ENCODE measurements around the gene SMYD4. TPM values are rescaled to one million over a fixed set of nuclear protein-coding genes. Genes with fewer than 3 reads are reported as not detected.

The SMYD4 gene
- total and polyA plus RNA-seq, 9 of the 15 experiments (the other 6 are each of a cell fraction or from before 2014, with no cell fraction given) = 1.3 to 10.2 (median 6.7) TPM

DNA sequence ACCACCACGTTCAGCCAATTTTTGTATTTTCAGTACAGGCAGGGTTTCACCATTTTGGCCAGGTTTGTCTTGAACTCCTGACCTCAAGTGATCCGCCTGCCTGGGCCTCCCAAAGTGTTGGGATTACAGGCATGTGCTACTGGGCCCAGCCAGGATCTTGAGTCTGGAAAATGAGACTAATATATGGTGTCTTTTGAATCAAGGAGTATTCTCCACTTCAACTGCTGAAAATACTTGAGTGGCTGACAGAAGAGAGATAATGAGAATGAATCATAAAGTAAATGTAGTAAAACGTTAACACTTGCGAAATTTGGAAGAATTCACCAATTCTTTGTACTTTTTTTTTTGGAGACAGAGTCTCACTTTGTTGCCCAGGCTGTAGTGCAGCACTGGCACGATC, 16.6 kb downstream of the SMYD4 start:
- Histone ChIP-seq H2AFZ (ENCODE audit: low read depth, low read length) (no peak overlapping the region), H3K4me2 (ENCODE audit: insufficient read depth, low read length) (no peak overlapping the region), H4K20me1 (replicated peaks; ENCODE audit: control insufficient read depth, insufficient read depth, low read length) (no peaks in the 10 kb centered on the region), H3K79me2 (ENCODE audit: control insufficient read depth, insufficient read depth, low read length) (no peaks in the 10 kb centered on the region), H3K27ac (ENCODE audit: extremely low read depth, low read depth, low read length) (no peak overlapping the region), H3K9me3 (replicated peaks; ENCODE audit: control insufficient read depth, insufficient read depth, low read depth, low read length) (no peaks in the 10 kb centered on the region), H3K9ac (ENCODE audit: insufficient read depth in 1 of 2, low read depth in 2 of 2, low read length in 2 of 2) (no peak overlapping the region), H3K4me1 (replicated peaks in 1 of 2; ENCODE audit: control insufficient read depth in 2 of 2, insufficient read depth in 2 of 2, low read length in 2 of 2) (no peaks in the 10 kb centered on the region), H3K36me3 (ENCODE audit: control insufficient read depth, insufficient read depth, low read length) (peaks cover 9% of the 10 kb centered on the region; the same call in 1 of the 3 replicates), H3K4me3 (no peak overlapping the region), H3K9me1 (ENCODE audit: control insufficient read depth, insufficient read depth, low read length) (no peaks in the 10 kb centered on the region), H3K27me3 (ENCODE audit: control insufficient read depth in 2 of 2, insufficient read depth in 2 of 2, low read length in 2 of 2) (no peaks in the 10 kb centered on the region)
- ATAC-seq (no peak), FAIRE-seq (no peak), DNase-seq (ENCODE audit: extremely low read depth in 1 of 4, low spot score in 3 of 4) (no peak)
- WGBS (ENCODE audit: insufficient coverage, low coverage, missing lambda C conversion rate) = 65% methylated on average over 5 of the region's 5 CpGs
- in situ Hi-C loops (cut with MboI) = no loop called here
- POLR2A ChIA-PET = interaction anchor here (0.8 kb wide), 1 partner anchor 171 kb away, joined by 3 read pairs; no protein-coding TSS in a partner anchor
- intact Hi-C loops (cut with micrococcal nuclease) = no loop called here
- no peak for TF ChIP-seq CCNT2 (IDR thresholded peaks at IDR 0.05; ENCODE audit: borderline replicate concordance, extremely low read depth, insufficient read length, low read depth, low read length)
- TF ChIP-seq KAT8 (IDR thresholded peaks at IDR 0.05; ENCODE audit: low read depth) = no peak
- TF ChIP-seq, protein P1, sequence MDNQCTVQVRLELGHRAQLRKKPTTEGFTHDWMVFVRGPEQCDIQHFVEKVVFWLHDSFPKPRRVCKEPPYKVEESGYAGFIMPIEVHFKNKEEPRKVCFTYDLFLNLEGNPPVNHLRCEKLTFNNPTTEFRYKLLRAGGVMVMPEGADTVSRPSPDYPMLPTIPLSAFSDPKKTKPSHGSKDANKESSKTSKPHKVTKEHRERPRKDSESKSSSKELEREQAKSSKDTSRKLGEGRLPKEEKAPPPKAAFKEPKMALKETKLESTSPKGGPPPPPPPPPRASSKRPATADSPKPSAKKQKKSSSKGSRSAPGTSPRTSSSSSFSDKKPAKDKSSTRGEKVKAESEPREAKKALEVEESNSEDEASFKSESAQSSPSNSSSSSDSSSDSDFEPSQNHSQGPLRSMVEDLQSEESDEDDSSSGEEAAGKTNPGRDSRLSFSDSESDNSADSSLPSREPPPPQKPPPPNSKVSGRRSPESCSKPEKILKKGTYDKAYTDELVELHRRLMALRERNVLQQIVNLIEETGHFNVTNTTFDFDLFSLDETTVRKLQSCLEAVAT (IDR thresholded peaks at IDR 0.05) = no peak
- TF ChIP-seq MYC (IDR thresholded peaks at IDR 0.05; ENCODE audit: low read depth, low read length) = no peak
- TF ChIP-seq MYC (CRISPR knock-in tag; IDR thresholded peaks at IDR 0.05; ENCODE audit: borderline replicate concordance, low read depth) = no peak
- no peak for TF ChIP-seq NR1H2 (CRISPR knock-in tag; IDR thresholded peaks at IDR 0.05)
- TF ChIP-seq PCBP1 (IDR thresholded peaks at IDR 0.05; ENCODE audit: low read depth, low read length, poor library complexity, severe bottlenecking) = no peak
- no peak for TF ChIP-seq SLC30A9 (CRISPR knock-in tag; IDR thresholded peaks at IDR 0.05)
- TF ChIP-seq, protein P2, sequence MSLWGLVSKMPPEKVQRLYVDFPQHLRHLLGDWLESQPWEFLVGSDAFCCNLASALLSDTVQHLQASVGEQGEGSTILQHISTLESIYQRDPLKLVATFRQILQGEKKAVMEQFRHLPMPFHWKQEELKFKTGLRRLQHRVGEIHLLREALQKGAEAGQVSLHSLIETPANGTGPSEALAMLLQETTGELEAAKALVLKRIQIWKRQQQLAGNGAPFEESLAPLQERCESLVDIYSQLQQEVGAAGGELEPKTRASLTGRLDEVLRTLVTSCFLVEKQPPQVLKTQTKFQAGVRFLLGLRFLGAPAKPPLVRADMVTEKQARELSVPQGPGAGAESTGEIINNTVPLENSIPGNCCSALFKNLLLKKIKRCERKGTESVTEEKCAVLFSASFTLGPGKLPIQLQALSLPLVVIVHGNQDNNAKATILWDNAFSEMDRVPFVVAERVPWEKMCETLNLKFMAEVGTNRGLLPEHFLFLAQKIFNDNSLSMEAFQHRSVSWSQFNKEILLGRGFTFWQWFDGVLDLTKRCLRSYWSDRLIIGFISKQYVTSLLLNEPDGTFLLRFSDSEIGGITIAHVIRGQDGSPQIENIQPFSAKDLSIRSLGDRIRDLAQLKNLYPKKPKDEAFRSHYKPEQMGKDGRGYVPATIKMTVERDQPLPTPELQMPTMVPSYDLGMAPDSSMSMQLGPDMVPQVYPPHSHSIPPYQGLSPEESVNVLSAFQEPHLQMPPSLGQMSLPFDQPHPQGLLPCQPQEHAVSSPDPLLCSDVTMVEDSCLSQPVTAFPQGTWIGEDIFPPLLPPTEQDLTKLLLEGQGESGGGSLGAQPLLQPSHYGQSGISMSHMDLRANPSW (CRISPR knock-in tag; IDR thresholded peaks at IDR 0.05) = no peak
- TF ChIP-seq POLR3G (IDR thresholded peaks at IDR 0.05; ENCODE audit: extremely low read depth, insufficient read length, insufficient replicate concordance) = no peak
- no TSS peak for BruUV-seq (replicated peaks)
- CTCF ChIA-PET (ENCODE audit: low intra/inter-chr PET ratio) = no interaction called here

Measured in K562 (cell line).